GM19372 (cell line): ENCODE measurements around the gene LRRC46.

ENCODE experiments used
- ATAC-seq: cut with Tn5 transposase; IDR thresholded peaks from one replicate; pipeline ENCODE4 v1.9.1; 2021; ENCODE audit warnings: mild to moderate bottlenecking, low read depth, moderate library complexity; ENCODE audit not compliant: unreplicated experiment

LRRC46 gene

GRCh38 chr17:47850692-47851573 is 19.5 kb downstream of the LRRC46 start, which contains the start of gene SP6:
TSS of gene SP6 (minus strand) at chr17:47851163. CDS start at chr17:47848429, 2,734 bp downstream.
- no peak for ATAC-seq

DNA sequence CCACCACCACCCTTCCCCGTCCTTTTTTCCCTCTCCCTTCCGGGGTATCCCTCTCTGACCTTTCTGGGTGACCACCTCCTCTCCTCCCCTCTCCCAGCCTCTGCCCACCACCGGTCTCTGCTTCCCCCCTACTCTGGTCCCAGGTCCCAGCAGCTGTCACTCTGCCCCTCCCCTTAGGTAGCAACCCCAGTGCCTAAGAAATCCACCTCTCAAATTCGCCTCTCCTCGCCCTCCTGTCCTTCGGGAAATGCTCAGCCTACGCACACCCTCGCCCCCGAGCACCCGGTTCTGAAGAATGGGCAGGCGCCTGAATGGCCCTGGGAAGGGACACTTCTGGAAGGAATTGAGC is 20.3 kb downstream of the LRRC46 start:
- no peak for ATAC-seq

- ATAC-seq, result no peak
Observed at GRCh38 chr17:47852113-47852949, 20.9 kb downstream of the LRRC46 start.

- no peak for ATAC-seq
Observed at GRCh38 chr17:47853616-47854015, 22.1 kb downstream of the LRRC46 start.

DNA sequence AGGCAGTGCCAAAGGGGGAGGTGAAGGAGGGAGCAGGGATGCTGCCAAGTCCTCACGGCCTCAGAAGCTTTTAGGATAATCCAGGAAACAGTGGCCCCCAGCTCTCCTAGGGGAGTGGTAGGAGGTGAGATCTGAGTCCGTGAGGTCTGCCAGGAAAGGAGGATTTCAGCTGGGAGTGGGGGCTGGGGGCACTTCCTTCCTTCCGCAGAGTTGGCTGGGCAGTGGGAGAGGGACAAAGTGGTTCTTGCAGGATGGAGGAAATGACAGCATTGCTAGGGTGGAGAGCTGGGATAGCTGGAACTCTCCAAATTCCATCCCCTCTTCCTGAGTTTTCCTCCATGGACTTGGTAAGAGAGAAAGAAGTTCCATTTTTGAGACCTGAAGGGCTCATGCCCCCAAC is 24.3 kb downstream of the LRRC46 start:
- ATAC-seq, result no peak

GRCh38 chr17:47856830-47857229 is 25.4 kb downstream of the LRRC46 start:
- no peak for ATAC-seq

DNA sequence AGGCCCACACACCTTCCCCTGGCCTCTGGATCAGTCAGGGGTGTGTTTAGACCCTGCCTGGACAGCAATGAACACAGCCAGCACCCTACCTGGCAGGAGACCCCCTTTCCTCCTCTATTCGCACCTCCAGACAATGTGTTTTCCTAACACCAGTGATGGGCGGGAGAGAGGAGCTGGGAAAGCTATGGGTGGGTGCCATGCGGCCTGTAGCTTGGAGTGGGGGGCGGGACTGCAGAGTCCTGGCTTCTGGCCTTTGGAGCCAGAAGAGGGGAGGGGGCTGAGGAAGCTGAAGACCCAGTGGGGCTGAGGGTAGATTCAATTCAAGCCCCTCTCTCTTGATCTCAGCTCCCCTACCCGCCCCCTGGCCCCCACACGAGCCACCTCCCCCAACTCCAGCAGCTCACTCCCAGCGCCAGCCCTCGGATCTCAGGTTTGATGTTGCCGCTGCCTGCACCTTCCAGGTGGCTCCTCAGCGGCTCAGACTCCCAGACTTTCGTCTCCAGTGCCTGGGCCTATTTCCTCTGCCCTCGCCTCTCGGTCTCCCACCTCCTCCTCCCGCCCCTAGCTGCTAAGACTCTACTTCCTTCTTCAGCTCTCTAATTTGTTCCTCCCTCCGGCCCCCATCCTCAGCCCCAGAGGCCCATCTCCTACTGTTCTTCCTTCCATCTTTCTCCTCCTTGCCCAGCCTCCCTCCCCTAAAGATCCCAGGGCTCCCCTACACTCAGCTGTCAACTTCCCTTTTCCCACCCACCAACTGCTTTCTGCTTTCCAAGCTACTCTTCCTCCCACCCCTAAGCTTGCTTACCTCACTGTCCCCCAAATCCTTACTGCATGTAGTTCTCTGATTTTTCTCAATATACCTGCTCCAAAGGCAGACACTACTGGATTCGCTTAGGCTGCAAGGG is 26.3 kb downstream of the LRRC46 start:
- ATAC-seq, result no peak

GRCh38 chr17:47860386-47860785 is 28.9 kb downstream of the LRRC46 start:
- no peak for ATAC-seq

DNA sequence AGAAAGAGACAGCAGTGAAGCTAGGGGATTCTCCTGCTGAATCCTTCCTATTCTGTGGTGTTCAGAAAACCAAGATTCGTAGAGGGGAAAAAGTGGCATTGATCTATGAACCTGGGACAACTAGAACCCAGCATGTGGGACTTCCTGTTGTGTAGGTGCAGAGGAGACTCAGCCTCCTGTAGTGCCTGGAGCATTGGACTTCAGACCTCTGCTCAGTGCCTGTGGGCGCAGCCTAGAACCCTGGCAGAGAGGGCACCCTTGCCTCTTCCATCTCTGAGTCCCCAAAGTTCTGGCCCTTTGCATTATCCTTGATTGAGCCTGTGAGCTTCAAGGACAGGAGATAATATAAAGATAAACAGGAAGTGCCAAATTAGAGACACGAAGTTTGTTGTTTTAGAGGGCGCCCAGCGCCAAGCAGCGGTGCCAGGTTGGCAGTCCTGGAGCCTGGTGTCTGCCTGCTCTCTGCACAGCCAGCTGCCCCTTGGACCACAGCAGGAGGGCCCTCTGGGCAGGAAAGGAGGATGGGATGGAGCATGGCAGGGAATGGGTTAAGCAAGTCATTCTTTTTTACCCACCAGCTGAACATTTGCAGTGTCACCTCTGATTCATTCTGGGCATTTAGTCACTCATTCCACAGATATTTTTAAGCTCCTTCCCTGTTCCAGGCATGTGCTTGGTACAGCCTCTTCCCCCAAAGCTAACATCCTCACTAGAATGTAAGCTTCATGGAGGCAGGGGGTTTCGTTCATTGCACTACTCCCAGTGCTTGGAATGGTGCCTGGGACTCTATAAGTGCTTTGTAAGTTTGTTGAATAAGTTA is 31.4 kb downstream of the LRRC46 start:
- ATAC-seq, result no peak

DNA sequence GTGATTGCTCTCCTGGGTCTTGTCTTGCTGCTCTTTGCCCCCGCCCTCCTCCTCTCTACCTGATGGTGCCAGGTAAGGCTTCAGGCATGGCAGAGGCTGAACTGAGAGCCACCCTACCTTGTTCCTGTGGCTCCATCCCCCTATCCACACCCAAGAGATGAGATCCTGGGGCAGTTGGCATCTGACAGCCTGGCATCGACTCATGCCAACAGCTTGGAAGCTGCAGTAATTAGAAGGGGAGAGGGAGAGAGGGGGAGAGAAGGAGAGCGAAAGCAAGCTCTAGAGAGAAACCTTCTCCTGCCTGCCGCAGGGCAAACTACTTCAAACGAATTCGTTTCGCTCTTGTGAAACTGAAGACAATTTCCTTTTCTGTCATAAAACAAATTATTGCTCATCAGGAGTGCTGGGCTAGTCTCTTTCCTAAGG is 33.3 kb downstream of the LRRC46 start:
- ATAC-seq, result no peak

DNA sequence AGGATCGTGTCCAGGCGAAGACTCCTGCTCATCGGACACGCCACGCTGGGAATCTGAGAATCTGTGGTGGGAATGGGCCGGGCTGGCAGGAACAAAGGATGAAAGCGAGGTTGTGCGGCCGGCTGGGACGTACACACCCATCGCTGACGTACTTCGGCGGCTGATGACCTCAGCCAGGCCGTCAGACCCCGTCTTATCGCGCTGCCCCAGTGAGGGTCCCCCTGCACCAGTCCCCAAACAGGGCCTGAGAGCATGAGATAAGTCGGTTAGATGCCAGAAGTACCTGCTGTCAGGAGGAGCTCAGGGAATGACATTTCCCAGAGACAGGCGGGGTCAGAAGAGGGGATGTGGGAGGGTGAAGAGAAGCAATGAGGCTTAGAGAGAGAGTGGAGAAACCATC is 35.5 kb downstream of the LRRC46 start:
- no peak for ATAC-seq

DNA sequence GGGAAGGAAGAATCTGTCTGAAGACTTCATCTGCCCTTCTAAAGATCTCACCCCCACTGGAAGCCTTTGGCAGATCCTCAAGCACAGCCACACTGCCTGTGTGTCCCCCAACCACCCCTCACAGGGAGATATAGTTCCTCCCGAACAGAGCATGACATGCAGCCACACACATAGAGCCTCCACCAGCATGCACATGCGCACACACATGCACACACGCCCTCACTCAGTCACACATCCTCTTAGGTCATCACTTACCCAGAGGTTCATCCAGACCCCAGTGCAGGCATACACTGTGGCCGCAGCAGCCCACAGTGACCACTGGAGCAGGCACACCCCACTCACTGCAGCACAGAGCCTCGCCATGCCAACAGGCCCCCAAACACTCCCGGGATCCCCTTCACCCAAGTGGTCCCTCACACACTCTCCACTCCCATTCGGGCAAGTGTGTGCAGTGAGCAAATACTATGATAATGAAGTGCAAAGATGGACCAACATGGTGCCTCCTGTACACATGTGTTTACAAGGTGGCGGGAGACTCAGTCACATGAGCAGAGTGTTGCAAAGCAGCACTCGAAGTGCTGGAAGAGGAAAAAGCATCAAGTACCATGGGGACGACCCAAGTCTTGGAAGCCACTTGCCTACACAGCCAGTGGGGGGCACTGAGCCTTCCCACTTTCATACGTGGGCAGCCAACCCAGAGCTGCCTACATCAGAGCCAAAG is 36.5 kb downstream of the LRRC46 start:
- ATAC-seq, result no peak

DNA sequence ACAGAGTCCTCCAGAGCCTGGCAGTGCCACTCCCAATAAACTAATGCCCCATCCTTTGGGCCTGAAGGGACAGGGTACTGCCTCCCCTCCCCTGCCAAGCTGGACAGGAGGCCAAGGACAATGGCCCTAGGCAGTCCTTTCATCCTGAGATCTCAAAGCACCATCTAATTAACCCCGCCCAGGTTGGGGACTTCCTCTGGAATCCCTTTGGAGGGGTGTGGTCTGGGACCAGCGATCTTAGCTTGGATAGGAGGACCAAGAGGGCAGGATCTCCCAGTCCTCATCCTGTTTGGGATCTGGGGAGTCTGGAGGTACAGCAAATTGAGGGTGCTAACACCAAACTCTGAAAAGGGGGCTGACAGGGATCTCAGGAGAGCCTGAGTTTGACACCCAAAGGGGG is 37.6 kb downstream of the LRRC46 start:
- ATAC-seq, result no peak

DNA sequence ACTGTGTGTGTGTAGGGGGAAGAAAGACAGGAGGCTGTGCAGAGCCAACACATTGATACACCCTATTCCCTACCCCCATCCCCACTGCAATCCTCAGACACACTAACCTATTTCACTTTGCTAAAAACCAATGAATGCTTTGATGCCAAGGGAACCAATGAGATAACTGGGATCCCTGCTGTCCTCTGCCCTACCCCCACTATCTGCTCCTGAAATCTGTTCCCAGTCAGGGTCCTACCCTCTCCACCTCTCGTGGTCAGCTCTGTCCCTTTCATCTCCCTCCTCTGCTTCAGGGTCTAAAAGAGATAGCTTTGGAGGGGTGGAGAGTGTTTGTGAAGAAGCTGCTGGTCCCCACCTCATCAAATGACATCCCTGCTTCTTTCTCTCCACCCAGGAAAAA is 38.6 kb downstream of the LRRC46 start:
- ATAC-seq, result no peak

DNA sequence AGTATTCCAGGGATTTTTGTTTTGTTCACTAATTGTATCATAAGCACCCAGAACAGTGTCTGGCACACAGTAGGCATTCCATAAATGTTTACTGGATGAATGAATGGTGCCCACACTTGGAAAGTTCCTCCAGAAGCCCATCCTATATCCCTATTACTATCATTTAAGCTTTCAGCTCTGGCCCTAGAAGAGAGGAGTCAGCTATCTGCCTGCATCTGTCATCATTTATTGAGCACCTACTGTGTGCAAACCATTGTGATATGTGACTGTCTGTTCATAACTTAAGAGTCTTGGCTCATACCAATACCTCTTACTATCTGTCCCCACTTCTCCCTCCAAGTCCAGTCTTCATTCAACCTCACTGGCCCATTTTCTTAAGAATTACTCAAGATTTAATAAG is 39.6 kb downstream of the LRRC46 start:
- ATAC-seq, result no peak

- no peak for ATAC-seq
Observed at GRCh38 chr17:47872019-47872650, 40.7 kb downstream of the LRRC46 start.

DNA sequence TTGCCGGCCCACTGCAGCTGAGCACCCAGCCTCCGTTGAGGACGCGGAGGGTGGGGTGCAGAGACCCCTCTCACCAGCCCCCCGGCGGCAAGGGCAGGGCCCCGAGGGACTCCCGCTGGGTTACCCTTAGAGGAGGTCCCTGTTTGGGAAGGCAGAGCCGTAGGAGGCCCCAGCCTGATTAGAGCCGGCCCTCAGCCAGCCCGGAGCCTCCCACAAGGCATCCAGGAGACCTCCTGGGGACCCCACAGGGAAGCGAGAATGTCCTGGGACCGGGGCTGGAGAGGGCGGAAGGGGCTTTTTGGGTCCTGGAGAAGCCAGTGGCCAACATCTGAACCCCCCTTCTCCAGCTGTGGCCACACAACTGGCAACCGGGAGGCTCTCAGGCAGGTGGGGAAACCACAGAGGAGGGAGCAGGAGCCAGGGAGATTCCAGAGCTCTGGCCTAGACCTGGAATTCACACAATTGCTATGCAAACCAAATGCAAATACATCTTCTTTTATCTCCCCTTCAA is 41.2 kb downstream of the LRRC46 start:
- ATAC-seq, result no peak
